HEK293T (cell line): ENCODE results near the gene KIF16B.

ENCODE experiments used
- CTBP1 ChIP-seq: fragments of 450-650 bp; IDR thresholded peaks from 2 replicates; pipeline ENCODE4 v1.6.1; 2016; ENCODE audit warnings: borderline replicate concordance
- ELF4 ChIP-seq: fragments of 450-650 bp; IDR thresholded peaks from 2 replicates; pipeline ENCODE4 v1.6.1; 2017; ENCODE audit warnings: antibody characterized with exemption
- FOXA1 ChIP-seq: fragments of 450-650 bp; IDR thresholded peaks from 2 replicates; pipeline ENCODE4 v1.6.1; 2016; ENCODE audit warnings: mild to moderate bottlenecking
- HDGF ChIP-seq: fragments of 450-650 bp; IDR thresholded peaks from 2 replicates; pipeline ENCODE4 v1.6.1; 2017; ENCODE audit warnings: antibody characterized with exemption, borderline replicate concordance
- L3MBTL2 ChIP-seq: fragments of 450-650 bp; conservative IDR thresholded peaks from 2 replicates; pipeline ENCODE4 v1.6.1; 2016; ENCODE audit warnings: mild to moderate bottlenecking
- SP1 ChIP-seq: fragments of 450-650 bp; IDR thresholded peaks from 2 replicates; pipeline ENCODE4 v1.6.1; 2017
- SUZ12 ChIP-seq: fragments of 450-650 bp; IDR thresholded peaks from 2 replicates; pipeline ENCODE4 v1.6.1; 2016; ENCODE audit warnings: mild to moderate bottlenecking
- TARDBP ChIP-seq: fragments of 450-650 bp; IDR thresholded peaks from 2 replicates; pipeline ENCODE4 v1.6.1; 2016
- ZNF384 ChIP-seq: fragments of 450-650 bp; IDR thresholded peaks from 2 replicates; pipeline ENCODE4 v1.6.1; 2016

- TF ChIP-seq TARDBP, result no peak
- TF ChIP-seq SP1, result no peak
- TF ChIP-seq HDGF, result no peak
- TF ChIP-seq CTBP1, result no peak
- TF ChIP-seq ZNF384, result no peak
- TF ChIP-seq L3MBTL2, result no peak
- TF ChIP-seq SUZ12, result no peak
- TF ChIP-seq FOXA1, result no peak
- TF ChIP-seq ELF4, result no peak
These were observed 11.0 kb downstream of the KIF16B start for GRCh38 chr20:16562259-16562658.
